Measurements from ENCODE around the gene PIGH.
"Not testable (repeated sequence)": the region's sequence is repeated elsewhere in the genome, so short reads cannot be mapped to it uniquely, and the experiment has no call there.

The PIGH gene

GRCh38 chr14:67547224-67547780 lies 52.8 kb downstream of the PIGH start:
- no peak for DNase-seq

GRCh38 chr14:67544590-67544989 lies 55.5 kb downstream of the PIGH start:
- DNase-seq: no peak

GRCh38 chr14:67542620-67543019 lies 57.4 kb downstream of the PIGH start:
- not testable (repeated sequence) for DNase-seq

GRCh38 chr14:67541448-67542387 lies 58.4 kb downstream of the PIGH start:
- DNase-seq: no peak

All from SHP77 (cell line).